HG03571 (cell line): Measurements from ENCODE around the gene OVCH2.
"Not testable (repeated sequence)": the region's sequence is repeated elsewhere in the genome, so short reads cannot be mapped to it uniquely, and the experiment has no call there.

Source experiments
- ATAC-seq: cut with Tn5 transposase; IDR thresholded peaks from one replicate; pipeline ENCODE4 v1.9.1; 2021; ENCODE audit not compliant: unreplicated experiment

OVCH2 gene

GRCh38 chr11:7671347-7672215 is 34.7 kb downstream of the OVCH2 start:
- peak; percentile 53 for ATAC-seq

- ATAC-seq = no peak
These were observed 35.6 kb downstream of the OVCH2 start for GRCh38 chr11:7670641-7671040.

- ATAC-seq = no peak
These were observed 37.4 kb downstream of the OVCH2 start for GRCh38 chr11:7668911-7669310.

GRCh38 chr11:7668464-7668863 is 37.8 kb downstream of the OVCH2 start:
- no peak for ATAC-seq

- no peak for ATAC-seq
These were observed 38.8 kb downstream of the OVCH2 start for GRCh38 chr11:7667460-7667859.

- ATAC-seq = no peak
These were observed 39.9 kb downstream of the OVCH2 start for GRCh38 chr11:7666292-7666866.

- peak; percentile 96 for ATAC-seq
These were observed 40.6 kb downstream of the OVCH2 start for GRCh38 chr11:7665473-7666291.

- no peak for ATAC-seq
These were observed 41.4 kb downstream of the OVCH2 start for GRCh38 chr11:7664867-7665266.

GRCh38 chr11:7663531-7663930 is 42.7 kb downstream of the OVCH2 start:
- ATAC-seq = not testable (repeated sequence)

- ATAC-seq = no peak
These were observed 48.8 kb downstream of the OVCH2 start for GRCh38 chr11:7657306-7658025.

- ATAC-seq = no peak
These were observed 49.6 kb downstream of the OVCH2 start for GRCh38 chr11:7656704-7657103.

GRCh38 chr11:7655253-7656217 is 50.7 kb downstream of the OVCH2 start:
- ATAC-seq = no peak

GRCh38 chr11:7654195-7654705 is 52.0 kb downstream of the OVCH2 start:
- ATAC-seq = no peak

- ATAC-seq = no peak
These were observed 54.6 kb downstream of the OVCH2 start for GRCh38 chr11:7651700-7652099.

- ATAC-seq = no peak
These were observed 55.1 kb downstream of the OVCH2 start for GRCh38 chr11:7651140-7651551.

GRCh38 chr11:7648264-7648663 is 58.0 kb downstream of the OVCH2 start:
- ATAC-seq = no peak

- ATAC-seq = no peak
These were observed 59.4 kb downstream of the OVCH2 start for GRCh38 chr11:7646866-7647265.

GRCh38 chr11:7645206-7645605 is 61.1 kb downstream of the OVCH2 start:
- ATAC-seq = no peak

- no peak for ATAC-seq
These were observed 63.0 kb downstream of the OVCH2 start for GRCh38 chr11:7643314-7643713.

- no peak for ATAC-seq
These were observed 63.5 kb downstream of the OVCH2 start for GRCh38 chr11:7642747-7643146.
